HG03378 (cell line): ENCODE data around the gene DOK4.

Experiments
- ATAC-seq: cut with Tn5 transposase; IDR thresholded peaks from one replicate; pipeline ENCODE4 v1.9.1; 2021; ENCODE audit warnings: mild to moderate bottlenecking, moderate library complexity; ENCODE audit not compliant: unreplicated experiment

DOK4 gene

DNA sequence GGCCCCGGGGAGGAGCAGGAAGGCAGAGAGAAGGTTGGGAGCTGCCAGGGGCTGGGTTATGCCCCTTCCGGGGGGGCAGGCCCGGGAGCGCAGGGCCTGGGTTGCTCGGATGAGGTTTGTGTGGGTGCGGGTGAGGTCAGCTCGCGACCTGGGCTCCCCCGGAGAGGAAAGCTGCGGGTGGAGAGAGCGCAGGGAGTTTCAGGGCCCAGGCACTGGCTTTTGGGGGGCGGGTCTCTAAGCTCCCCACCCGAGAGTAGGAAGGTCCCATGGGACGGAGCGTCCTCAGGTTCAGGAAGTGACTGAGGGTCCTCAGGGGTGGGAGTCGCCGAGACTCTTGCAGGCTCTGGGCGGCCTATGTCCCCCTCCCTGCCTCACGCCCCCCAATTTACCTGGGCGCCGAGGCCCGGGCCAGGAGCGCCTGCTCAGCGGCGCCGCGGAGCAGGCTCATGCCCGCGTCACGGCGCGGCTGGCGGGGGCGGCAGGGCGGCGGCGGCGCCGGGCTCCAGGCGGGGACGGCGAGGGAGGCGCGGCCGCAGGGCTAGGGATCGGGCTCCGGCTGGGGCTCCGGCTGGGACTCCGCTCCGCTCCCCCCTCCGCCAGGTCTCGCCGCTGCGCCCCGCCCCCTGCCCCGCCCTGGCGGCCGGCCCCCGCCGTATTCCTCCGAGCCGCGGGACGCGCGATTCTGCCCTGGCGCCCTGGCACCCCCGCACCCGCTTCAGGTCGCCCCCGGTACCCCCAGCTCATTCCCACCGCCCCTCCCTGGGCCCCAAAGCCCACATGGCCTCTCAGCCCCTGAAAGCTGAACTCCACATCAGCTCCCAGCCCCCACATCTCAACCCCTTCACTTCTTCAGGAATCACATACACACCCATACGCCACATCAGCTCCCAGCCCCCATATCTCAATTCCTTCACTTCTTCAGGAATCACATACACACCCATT is at the start of gene DOK4:
DOK4 (minus strand) TSS at position 578 of the 942 bp plus-strand sequence. CDS start 6,986 bp downstream, outside the sequence.
- ATAC-seq: peak; percentile 49

DNA sequence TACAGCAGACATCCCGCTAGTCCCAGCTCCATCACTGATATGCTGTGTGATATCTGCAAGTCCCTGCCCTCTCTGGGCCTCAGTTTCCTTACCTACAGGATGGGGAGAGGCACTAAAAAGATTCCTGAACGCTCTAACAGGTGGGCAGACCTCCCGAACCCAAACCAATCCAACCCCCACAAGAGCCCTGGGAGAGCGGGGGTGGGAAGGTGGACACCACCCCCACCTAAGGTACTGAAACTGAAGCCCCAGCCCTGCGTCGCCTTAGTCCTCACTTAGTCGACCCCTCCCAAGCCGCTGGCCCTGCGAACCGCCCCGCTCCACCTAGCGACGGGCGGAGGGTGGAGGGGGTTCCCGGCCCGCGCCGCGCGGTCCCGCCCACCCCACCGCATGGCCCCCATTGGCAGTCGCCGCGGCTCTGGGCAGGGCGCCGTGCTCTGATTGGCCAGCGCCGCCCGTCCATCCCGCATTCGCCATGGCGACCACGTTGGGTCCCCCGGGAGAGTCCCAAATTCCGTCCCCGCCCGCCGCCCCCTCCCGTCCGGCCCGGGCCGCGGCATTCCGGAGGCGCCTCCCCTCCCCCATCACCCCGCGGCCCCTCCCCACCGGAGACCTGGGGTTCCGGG is 49.5 kb upstream of the DOK4 start:
- ATAC-seq: peak; percentile 35

DNA sequence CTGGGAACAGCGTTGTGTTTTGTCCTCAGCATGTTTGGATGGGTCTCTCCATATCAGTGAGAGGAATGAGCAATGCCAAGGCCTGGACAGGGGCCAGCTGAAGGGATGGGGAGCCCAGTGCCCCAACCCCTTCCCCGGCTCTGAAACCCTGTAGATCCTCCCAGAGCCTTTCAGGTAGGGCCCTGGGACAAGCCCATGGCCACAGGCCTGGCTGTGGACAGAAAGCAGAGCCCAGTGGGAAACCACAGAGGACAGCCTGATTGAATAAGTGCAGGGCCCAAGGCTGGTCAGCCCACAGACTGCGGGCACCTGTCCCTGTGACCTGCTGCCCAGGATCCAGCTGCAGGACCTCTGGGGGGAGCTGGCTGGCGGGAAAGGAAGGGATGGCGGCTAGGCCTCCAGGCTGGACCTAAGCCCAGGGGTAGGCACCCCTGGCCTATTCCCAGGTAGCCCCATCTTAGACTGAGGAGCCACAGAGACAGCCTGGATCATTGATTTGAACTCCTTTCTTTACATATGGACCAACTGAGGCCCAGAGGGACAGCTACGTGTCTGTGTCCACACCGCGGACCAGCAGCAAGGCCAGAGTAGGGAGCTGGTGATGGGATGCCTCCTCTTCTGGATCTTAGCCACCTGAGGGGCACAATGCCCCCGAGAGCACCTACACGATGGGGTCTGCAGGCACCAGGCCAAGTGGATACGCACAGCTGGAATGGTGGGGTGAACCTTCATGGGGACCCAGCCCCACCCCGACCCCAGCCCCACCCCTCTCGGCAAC is 48.8 kb upstream of the DOK4 start:
- ATAC-seq: no peak

DNA sequence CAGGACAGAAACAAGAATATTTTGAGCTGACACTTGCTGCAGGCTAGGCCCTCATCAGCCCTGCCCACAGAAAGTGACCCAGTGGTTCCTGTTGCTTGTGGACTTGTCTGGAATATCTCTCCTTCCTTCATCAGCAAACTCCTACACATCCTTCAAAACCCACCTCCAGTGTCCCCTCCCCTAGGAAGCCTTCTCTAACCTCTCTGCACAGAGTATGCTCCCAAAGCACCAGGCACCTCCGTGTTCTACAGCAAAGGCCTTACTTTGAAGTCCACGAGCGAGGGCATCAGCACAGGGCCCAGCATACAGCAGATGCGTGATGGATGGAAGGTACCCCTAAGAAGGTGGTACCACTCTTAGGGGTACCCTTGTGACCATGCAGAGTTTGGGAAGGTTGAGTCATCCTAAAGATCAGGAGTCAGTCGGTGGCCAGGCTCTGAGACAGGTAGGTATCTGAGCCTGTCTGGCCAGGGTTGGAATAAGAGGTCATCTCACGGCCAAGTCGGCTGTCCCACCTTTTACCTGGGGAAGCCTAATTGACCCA is 48.1 kb upstream of the DOK4 start:
- no peak for ATAC-seq

DNA sequence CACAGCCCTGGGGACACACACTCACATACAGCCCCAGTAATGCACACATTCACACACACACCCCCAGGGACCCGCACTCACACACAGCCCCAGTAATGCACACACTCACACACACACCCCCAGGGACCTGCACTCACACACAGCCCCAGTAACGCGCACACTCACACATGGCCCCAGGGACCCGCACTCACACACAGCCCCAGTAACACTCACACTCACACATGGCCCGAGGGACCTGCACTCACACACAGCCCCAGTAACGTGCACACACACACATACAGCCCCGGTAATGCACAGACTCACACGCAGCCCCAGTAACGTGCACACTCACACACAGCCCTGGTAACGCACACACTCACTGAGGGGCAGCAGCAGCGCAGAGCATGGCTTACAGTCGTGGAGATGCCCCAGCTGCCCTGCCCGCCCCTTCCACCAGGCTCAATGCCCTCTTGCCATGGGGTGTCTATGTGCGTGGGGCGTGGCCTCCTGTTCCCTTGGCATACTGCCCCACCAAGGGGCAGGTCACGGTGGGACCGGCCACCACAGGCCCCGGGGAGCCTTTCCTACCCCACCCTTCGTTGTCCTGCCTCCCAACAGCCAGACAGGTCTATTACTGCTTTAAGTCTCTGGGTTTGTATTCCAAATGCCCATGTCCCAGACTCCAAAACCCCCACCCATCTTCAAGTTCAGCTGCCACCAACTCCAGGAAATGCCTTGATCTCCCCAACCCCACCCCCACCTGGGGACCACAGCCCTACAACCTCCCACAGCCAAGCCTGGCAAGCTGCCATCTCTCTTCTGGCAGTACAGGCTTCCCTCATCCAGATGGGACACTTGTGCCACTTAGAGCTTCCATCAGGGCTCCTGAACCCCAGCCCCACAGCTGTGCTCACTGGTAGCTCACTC is 47.4 kb upstream of the DOK4 start:
- ATAC-seq: no peak

DNA sequence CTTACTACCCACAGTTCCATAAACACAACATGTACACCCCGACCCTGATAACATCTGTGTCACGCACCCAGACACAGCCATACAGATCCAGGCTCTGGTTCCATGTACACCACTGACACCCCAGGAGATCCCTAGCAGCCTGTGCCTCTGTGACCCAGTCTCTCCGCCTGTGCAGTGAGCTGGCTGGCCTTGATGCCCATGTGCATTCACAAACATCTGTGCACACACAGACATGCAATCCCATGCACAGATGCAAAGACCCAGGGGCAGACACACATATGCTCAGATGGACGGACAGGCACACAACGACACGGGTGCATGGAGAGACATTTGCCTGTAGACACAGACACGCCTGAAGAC is 46.0 kb upstream of the DOK4 start:
- no peak for ATAC-seq

DNA sequence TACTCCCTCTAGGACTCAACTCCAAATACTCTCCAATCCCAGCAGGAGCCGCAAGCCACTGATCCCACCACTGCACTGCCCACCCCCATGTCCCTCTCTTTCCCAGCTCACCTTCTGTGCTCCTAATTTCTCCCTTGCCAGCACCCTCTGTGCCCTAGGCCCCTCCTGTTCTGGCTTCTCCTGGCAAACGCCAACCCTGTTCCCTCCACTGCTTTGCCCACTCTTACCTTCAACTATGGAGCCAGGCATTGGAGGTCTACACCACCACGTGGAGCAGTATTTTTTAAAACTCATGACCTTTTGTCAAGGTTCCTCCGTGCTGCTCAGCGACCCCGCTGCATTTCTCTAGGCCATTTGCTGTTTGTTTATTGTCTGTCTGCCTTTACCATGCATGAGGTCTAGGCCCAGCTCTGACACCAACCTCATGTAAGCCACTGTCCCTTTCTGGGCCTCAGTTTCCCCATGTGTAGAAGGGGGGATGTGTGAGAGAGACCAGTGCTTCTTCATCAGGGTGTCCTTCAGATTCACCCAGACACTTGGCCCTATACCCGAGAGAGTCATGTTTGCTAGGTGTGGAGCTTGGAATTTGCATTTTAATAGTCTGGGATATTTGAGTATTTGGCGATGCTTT is 45.5 kb upstream of the DOK4 start:
- ATAC-seq: no peak

DNA sequence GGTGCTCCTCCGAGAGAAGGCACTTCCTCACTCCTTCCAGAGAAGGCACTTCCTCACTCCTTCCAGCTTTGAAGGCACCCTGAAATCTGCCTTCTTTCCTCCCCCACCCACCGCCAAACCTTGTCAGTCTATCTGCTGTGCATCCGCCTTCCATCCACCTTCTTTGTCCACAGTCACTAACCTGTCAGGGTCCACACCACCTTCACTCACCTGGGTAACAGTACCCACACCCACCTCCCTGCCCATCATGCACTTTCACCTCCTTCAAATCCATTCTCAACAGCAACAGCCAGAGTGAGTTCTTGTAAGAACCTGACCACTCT is 44.9 kb upstream of the DOK4 start:
- no peak for ATAC-seq

DNA sequence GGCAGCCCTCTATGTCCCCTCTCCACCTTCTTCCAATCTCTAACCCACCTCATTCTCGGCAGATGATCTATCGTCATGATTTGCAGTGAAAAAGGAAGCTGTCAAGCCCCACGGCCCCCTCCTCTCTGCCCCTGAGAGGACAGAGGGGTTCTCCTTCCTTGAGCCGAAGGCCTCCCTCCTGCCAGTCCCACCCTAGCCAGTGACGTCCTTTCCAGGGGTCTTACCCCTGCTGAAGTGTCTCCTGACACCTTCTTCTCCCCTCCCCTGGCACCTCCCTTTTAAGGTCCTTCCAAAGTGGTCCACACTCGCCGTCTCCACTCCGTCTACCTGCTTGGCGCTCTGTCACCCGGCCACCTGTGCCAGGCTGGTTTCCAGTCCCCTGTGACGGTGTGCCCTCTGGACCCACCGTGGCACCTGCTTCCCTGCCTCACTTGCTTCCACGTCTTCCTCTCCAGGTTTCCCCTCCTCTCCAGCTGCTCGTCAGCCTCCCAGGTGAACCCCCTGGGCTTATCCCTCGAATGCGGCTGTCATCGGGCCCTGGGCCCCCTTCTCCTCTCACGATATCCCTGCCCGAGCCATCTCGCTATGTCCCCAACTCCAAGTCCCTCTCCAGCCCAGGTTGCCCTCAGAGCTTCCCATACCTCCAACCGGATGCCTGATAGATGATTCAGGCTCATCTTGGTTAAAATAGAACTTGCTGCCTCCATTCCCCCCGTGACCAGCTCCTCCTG is 44.4 kb upstream of the DOK4 start:
- no peak for ATAC-seq

DNA sequence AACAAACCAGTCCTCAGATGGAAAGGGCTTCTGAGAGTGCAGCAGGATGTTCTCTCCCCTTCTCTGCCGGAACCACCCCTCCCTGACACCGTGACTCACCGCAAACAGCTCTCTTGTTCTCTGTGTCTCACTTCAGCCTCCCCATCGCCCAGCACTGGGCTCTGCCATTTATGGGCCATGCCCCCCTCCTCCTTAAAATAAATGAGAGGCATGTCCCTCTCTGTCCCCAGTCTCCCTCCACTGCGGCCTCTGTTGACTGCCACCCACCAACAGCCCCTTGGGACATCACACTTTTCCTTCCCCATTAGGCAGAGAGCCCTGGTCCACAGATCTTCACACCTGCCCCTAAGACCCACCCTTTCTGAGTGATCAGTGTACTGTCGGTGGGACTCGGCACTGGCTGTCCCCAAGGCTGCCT is 43.8 kb upstream of the DOK4 start:
- peak; percentile 73 for ATAC-seq

DNA sequence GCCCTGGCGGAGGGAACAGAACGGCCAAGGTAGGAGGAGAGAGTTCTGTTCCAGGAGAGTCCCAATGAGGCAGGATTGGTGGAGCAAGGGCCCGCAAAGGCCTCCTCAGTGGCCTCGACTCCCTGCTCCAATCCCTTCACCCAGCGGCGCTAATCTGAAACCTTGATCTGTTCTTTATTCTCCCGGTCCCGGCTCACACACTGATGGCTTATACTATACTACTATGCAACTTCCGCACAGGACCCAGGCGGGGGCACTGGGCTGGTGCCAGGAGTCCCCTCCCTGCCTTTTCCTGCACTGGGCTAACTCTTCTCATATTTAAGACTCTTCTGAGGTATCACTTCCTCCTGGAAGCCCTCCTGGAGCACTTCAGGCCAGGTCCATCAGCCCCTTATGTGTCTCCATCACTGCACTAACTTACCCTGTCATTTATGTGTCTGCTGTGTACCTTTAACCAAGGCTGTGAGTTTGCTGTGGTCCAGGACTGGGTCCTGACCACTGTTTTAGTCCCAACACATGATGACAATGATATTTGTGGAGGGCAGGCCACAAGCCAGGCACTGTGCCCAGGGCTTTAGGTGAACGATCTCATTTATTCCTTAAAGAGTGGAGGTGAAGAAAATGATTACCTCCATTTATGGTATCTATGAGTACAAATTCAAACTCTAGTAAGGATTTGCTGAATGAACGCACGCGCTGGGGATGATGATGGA is 43.3 kb upstream of the DOK4 start:
- no peak for ATAC-seq

DNA sequence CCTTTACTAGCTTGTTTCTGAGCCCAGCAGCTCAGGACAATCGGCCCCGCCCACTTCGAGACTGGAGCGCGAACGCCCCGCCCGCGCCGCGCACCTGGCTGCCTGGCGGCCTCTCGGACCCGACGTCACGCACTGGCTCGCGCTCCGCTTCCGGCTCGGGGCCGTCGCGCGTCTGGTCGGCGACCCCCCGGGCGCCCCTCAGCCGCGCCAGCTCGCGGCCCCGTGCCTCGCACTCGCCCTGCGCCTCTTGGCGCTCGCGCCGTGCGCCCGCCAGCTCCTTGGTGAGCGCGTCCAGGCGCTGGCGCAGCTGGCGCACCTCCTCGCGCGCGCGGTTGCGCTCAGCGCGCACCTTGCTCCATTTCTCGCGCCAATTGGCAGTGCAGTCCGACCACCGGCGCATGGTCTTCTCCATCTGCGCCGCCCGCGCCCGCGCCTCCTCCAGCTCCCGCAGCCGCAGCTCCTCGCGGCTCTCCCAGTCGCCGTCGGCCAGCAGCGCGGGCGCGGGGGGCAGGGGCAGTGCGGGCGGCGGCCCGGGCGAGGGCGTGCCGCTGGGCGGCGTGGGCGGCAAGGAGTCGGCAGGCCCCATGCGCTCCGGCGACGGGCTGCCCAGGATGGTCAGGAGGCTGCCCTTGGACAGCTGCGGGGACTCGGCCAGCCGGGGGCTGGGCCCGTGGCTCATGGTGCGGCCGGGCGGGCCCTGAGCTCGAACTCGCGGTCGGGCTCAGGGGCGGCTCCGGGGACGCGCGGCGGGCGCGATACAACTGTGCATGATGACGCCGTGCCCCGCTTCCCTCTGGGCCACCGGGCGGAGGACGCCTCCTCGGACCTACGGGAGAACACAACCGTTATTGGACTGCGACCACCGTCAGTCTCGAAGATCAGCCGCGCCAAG is 42.5 kb upstream of the DOK4 start:
- ATAC-seq: no peak

DNA sequence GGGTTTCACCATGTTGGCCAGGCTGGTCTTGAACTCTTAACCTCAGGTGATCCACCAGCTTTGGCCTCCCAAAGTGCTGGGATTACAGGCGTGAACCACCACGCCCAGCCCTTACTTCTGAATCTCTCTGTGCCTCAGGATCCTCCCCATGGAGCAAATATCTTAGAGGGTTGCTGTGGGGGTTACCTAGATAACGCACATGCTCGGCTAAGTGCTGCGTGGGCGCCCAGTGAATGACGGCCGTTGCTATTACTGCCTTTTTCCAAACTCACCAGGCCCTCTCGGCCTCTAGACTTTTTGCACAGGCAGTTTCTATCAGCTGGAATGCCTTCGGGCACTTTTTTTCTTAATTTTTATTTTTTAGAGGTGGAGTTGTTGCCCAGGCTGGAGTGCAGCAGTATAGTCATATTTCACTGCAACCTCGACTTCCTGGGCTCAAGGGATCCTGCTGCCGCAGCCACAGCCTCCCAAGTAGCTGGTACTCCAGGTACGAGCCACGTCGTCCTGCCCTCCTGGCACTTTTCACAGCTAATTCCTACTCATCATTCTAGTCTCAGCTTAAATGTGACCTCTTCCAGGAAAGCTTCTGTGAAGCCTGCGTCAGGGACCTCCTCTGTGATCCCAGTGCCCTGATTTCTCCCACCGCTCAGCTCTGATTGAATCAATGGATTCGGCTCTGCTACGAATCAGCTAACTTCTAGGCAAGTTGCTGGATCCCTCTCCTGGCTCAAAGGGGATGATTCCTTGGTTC is 41.5 kb upstream of the DOK4 start:
- ATAC-seq: no peak

DNA sequence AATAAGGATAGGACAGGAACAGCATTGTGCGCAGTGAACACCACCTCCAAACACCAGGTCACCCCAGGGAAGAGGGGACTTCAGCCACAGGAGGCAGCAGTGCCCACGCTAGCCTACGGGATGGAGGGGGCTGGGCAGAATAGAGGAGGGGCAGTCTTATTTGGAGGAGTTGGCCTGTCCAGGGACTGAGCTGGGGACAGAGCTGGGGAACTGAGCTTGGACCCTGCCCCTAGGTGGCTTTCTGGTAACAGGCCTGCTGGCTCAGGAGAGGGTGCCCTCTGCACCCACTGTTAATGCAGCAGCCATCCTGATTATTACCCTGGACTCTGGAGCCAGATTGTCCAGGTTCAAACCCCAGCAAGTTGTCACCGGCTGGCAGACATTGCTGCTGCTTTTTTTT is 40.7 kb upstream of the DOK4 start:
- ATAC-seq: no peak

DNA sequence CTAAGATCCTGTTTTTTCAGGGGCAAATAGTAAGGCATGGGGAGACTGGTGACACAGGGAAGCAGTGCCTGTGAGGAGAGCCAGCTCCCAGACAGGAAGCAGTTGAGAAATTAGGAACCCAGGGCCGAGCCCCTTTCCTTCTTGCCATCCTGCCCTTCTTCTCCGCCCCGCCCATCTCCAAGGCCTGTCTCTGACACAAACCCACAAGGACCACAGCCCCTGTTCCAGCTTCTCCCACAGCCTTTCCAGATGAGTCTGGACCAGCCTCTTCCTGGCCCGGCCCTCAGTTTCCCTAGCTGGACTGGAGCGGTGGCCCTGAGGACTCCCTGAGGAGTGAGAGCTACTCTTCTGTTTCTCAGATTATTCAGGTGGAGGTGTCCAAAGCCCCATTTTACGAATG is 40.2 kb upstream of the DOK4 start:
- no peak for ATAC-seq

DNA sequence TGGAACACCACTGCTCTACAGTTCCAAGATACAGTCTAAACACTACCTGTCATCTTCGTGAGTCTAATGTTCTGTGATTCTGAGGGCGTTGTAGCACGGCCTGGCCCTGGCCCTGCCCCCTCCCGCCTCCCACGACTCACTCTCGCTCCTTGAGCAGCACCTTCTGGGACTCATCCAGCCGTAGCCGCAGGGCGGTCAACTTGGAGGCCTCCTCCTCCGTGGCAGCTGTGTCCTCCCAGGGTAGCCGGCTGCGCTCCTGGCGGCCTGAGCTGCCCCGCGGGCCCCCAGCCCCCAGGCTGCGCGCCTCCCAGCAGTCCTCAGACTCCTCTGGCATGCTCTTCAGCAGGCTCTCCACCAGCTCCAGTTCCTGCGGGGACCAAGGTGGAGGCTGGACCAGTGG is 39.5 kb upstream of the DOK4 start:
- no peak for ATAC-seq

DNA sequence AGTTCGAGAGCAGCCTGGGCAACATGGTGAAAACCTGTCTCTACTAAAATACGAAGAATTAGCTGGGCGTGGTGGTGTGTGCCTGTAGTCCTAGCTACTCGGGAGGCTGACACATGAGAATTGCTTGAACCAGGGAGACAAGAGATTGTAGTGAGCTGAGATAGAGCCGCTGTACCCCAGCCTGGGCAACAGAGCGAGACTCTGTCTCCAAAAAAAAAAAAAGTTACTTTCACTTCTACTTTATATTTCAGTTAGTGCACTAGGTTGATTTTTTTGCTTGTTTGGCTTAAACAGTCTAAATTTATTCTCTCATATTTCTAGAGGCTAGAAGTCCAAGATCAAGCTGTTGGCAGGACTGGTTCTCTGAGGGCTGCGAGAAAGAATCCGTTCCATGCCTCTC is 36.7 kb upstream of the DOK4 start:
- no peak for ATAC-seq
